Fibroblast of the conjunctiva (primary cell): ENCODE measurements around the gene LRFN4.
A peak's percentile ranks its signal among the peaks of the same experiment; 100 is the strongest.

Experiments
- DNase-seq: peaks from one replicate; pipeline ENCODE4 v3.0.0-alpha.2; 2010; ENCODE audit warnings: low read depth

The LRFN4 gene

GRCh38 chr11:66889960-66890359 is 33.1 kb downstream of the LRFN4 start:
- no peak for DNase-seq

- peak; percentile 86 for DNase-seq
Observed at GRCh38 chr11:66891851-66892660, 35.2 kb downstream of the LRFN4 start.

- DNase-seq, result no peak
Observed at GRCh38 chr11:66892911-66893310, 36.0 kb downstream of the LRFN4 start.

GRCh38 chr11:66894141-66894540 is 37.3 kb downstream of the LRFN4 start:
- no peak for DNase-seq

GRCh38 chr11:66901964-66902390 is 45.1 kb downstream of the LRFN4 start:
- DNase-seq, result no peak

- DNase-seq, result no peak
Observed at GRCh38 chr11:66902486-66903177, 45.8 kb downstream of the LRFN4 start.

- DNase-seq, result no peak
Observed at GRCh38 chr11:66904055-66904454, 47.2 kb downstream of the LRFN4 start.

- no peak for DNase-seq
Observed at GRCh38 chr11:66904561-66904960, 47.7 kb downstream of the LRFN4 start.

- DNase-seq, result no peak
Observed at GRCh38 chr11:66904981-66905521, 48.2 kb downstream of the LRFN4 start.

GRCh38 chr11:66905631-66906030 is 48.8 kb downstream of the LRFN4 start:
- DNase-seq, result no peak

GRCh38 chr11:66906061-66906733 is 49.3 kb downstream of the LRFN4 start:
- no peak for DNase-seq

GRCh38 chr11:66907751-66908630 is 51.1 kb downstream of the LRFN4 start:
- DNase-seq, result no peak

GRCh38 chr11:66909181-66909580 is 52.3 kb downstream of the LRFN4 start:
- DNase-seq, result no peak

GRCh38 chr11:66910016-66910415 is 53.2 kb downstream of the LRFN4 start:
- DNase-seq, result no peak
